Activated CD4-positive, alpha-beta T cell treated with anti-CD3 and anti-CD28 coated beads for 36 hours (primary cell): ENCODE measurements around the gene SFTA2. TPM values are rescaled to one million over a fixed set of nuclear protein-coding genes. Genes with fewer than 3 reads are reported as not detected.
"Not testable (repeated sequence)": the region's sequence is repeated elsewhere in the genome, so short reads cannot be mapped to it uniquely, and the experiment has no call there.

Source experiments
- ATAC-seq: fragments of 200-7000 bp; cut with Tn5 transposase; one replicate; pipeline ENCODE4 v1.10.0; 2021; ENCODE audit warnings: mild to moderate bottlenecking, moderate library complexity
- CTCF ChIA-PET: fragments of 350-600 bp; sonication (Branson Sonifier 250); formaldehyde crosslinking; loops from one replicate; lab custom pipeline; 2021; ENCODE audit warnings: antibody characterized with exemption; lab: Charles Lee
- POLR2A ChIA-PET: fragments of 350-600 bp; sonication (Branson Sonifier 250); formaldehyde crosslinking; loops from one replicate; lab custom pipeline; 2021; ENCODE audit warnings: antibody characterized with exemption, inconsistent platforms; lab: Charles Lee
- DNase-seq: peaks from one replicate; pipeline ENCODE4 v3.0.0-alpha.2; 2020
- H3K27ac Mint-ChIP-seq: one replicate; pipeline ENCODE4 v1.8.0; 2021; ENCODE audit warnings: mixed read lengths
- H3K27me3 Mint-ChIP-seq: one replicate; pipeline ENCODE4 v1.8.0; 2021; ENCODE audit warnings: mixed read lengths
- H3K36me3 Mint-ChIP-seq: one replicate; pipeline ENCODE4 v1.8.0; 2021; ENCODE audit warnings: low read depth, mixed read lengths
- H3K4me1 Mint-ChIP-seq: one replicate; pipeline ENCODE4 v1.8.0; 2021; ENCODE audit warnings: mixed read lengths
- H3K4me3 Mint-ChIP-seq: one replicate; pipeline ENCODE4 v1.8.0; 2021; ENCODE audit warnings: mild to moderate bottlenecking, moderate library complexity, mixed read lengths
- H3K9me3 Mint-ChIP-seq: one replicate; pipeline ENCODE4 v1.8.0; 2021; ENCODE audit warnings: low read depth, mixed read lengths
- intact Hi-C, 2 experiments: fragments of 100-400 bp; cut with DNase I in 1 of 2; cut with micrococcal nuclease in 1 of 2; formaldehyde crosslinking; loops; one replicate each; pipeline versions ENCODE4 v1.14.2 to v1.15.1; 2022 to 2024; cut with DNase I, micrococcal nuclease
- total RNA-seq, 2 experiments: library from RNA; stranded (reverse); gene quantifications; one replicate each; pipeline ENCODE4 v1.2.3, GENCODE V29; 2021

Gene SFTA2
- total RNA-seq, 2 experiments from 2014 or later = not detected

- ChIA-PET POLR2A (no interaction called here), CTCF (interaction anchor here (0.6 to 1.9 kb wide), 3 partner anchors 27 to 137 kb away, joined by 3 to 5 read pairs (median 3); no protein-coding TSS in a partner anchor)
- intact Hi-C loops = no loop called here
- peaks cover 26% of the 10 kb centered on the region for H3K27me3 Mint-ChIP-seq
- ATAC-seq = no peak
- no peaks in the 10 kb centered on the region for H3K36me3 Mint-ChIP-seq
- no peak overlapping the region for H3K27ac Mint-ChIP-seq
- no peaks in the 10 kb centered on the region for H3K9me3 Mint-ChIP-seq
- no peak overlapping the region for H3K4me3 Mint-ChIP-seq
- no peaks in the 10 kb centered on the region for H3K4me1 Mint-ChIP-seq
- peak; percentile 29 for DNase-seq
Measured at GRCh38 chr6:30942338-30943060, 10.5 kb upstream of the SFTA2 start.

GRCh38 chr6:30940361-30940986, 8.5 kb upstream of the SFTA2 start, which contains the start of gene MUCL3:
MUCL3 (plus strand) TSS chr6:30940973; CDS start chr6:30941000, 27 bp downstream.
- POLR2A ChIA-PET = no interaction called here
- no peaks in the 10 kb centered on the region for H3K4me1 Mint-ChIP-seq
- no peaks in the 10 kb centered on the region for H3K9me3 Mint-ChIP-seq
- H3K36me3 Mint-ChIP-seq = no peaks in the 10 kb centered on the region
- DNase-seq (no peak), ATAC-seq (no peak)
- H3K4me3 Mint-ChIP-seq = no peak within 1 kb of the TSS
- H3K27me3 Mint-ChIP-seq = peaks cover 24% of the 10 kb centered on the region
- CTCF ChIA-PET = interaction anchor here (1.5 kb wide), 1 partner anchor 8 kb away, joined by 3 read pairs; no protein-coding TSS in a partner anchor
- intact Hi-C loops = no loop called here
- no peak within 1 kb of the TSS for H3K27ac Mint-ChIP-seq

GRCh38 chr6:30939473-30939872, 7.5 kb upstream of the SFTA2 start:
- DNase-seq = no peak
- Mint-ChIP-seq H3K4me3 (no peak overlapping the region), H3K36me3 (no peaks in the 10 kb centered on the region), H3K9me3 (no peaks in the 10 kb centered on the region), H3K27me3 (peaks cover 19% of the 10 kb centered on the region), H3K4me1 (no peaks in the 10 kb centered on the region), H3K27ac (no peak overlapping the region)
- ChIA-PET CTCF (interaction anchor here (1.5 kb wide), 1 partner anchor 9 kb away, joined by 3 read pairs; no protein-coding TSS in a partner anchor), POLR2A (no interaction called here)
- intact Hi-C loops = no loop called here
- ATAC-seq = no peak

- no peak overlapping the region for H3K27ac Mint-ChIP-seq
- CTCF ChIA-PET = no interaction called here
- no peaks in the 10 kb centered on the region for H3K4me1 Mint-ChIP-seq
- POLR2A ChIA-PET = no interaction called here
- H3K4me3 Mint-ChIP-seq = no peak overlapping the region
- intact Hi-C loops = no loop called here
- no peak for DNase-seq
- H3K9me3 Mint-ChIP-seq = no peaks in the 10 kb centered on the region
- no peak for ATAC-seq
- H3K27me3 Mint-ChIP-seq = peaks cover 19% of the 10 kb centered on the region
- H3K36me3 Mint-ChIP-seq = no peaks in the 10 kb centered on the region
Measured at GRCh38 chr6:30938730-30939129, 6.8 kb upstream of the SFTA2 start.

- H3K36me3 Mint-ChIP-seq = no peaks in the 10 kb centered on the region
- no peaks in the 10 kb centered on the region for H3K9me3 Mint-ChIP-seq
- intact Hi-C loops = no loop called here
- H3K4me1 Mint-ChIP-seq = no peaks in the 10 kb centered on the region
- H3K4me3 Mint-ChIP-seq = no peak overlapping the region
- POLR2A ChIA-PET = no interaction called here
- ATAC-seq (no peak), DNase-seq (no peak)
- CTCF ChIA-PET = interaction anchor here (0.6 kb wide), 1 partner anchor 22 kb away, joined by 3 read pairs; no protein-coding TSS in a partner anchor
- no peak overlapping the region for H3K27ac Mint-ChIP-seq
- peaks cover 9% of the 10 kb centered on the region for H3K27me3 Mint-ChIP-seq
Measured at GRCh38 chr6:30937265-30937664, 5.3 kb upstream of the SFTA2 start.

- ATAC-seq = no peak
- CTCF ChIA-PET = interaction anchor here (0.6 to 1.5 kb wide), 3 partner anchors 19 to 152 kb away, joined by 3 to 5 read pairs (median 4); no protein-coding TSS in a partner anchor
- H3K4me1 Mint-ChIP-seq = no peaks in the 10 kb centered on the region
- no peak overlapping the region for H3K27ac Mint-ChIP-seq
- no peak overlapping the region for H3K4me3 Mint-ChIP-seq
- H3K9me3 Mint-ChIP-seq = no peaks in the 10 kb centered on the region
- intact Hi-C loops = no loop called here
- H3K36me3 Mint-ChIP-seq = no peaks in the 10 kb centered on the region
- POLR2A ChIA-PET = no interaction called here
- DNase-seq = no peak
- no peaks in the 10 kb centered on the region for H3K27me3 Mint-ChIP-seq
Measured at GRCh38 chr6:30935018-30935417, 3.0 kb upstream of the SFTA2 start.

GRCh38 chr6:30932665-30933365, 845 bp upstream of the SFTA2 start:
- DNase-seq (no peak), ATAC-seq (no peak)
- Mint-ChIP-seq H3K4me3 (no peak overlapping the region), H3K27ac (no peak overlapping the region), H3K9me3 (peaks cover 10% of the 10 kb centered on the region), H3K27me3 (no peaks in the 10 kb centered on the region), H3K36me3 (peaks cover 12% of the 10 kb centered on the region), H3K4me1 (no peaks in the 10 kb centered on the region)
- intact Hi-C loops = no loop called here
- CTCF ChIA-PET = no interaction called here
- POLR2A ChIA-PET = no interaction called here

GRCh38 chr6:30931272-30931671, 698 bp downstream of the SFTA2 start:
- no peak overlapping the region for H3K27ac Mint-ChIP-seq
- peaks cover 17% of the 10 kb centered on the region for H3K36me3 Mint-ChIP-seq
- H3K27me3 Mint-ChIP-seq = no peaks in the 10 kb centered on the region
- peaks cover 10% of the 10 kb centered on the region for H3K9me3 Mint-ChIP-seq
- no peaks in the 10 kb centered on the region for H3K4me1 Mint-ChIP-seq
- ChIA-PET CTCF (interaction anchor here (0.6 to 1.0 kb wide), 2 partner anchors 24 to 156 kb away, joined by 3 to 4 read pairs; no protein-coding TSS in a partner anchor), POLR2A (no interaction called here)
- H3K4me3 Mint-ChIP-seq = no peak overlapping the region
- DNase-seq (no peak), ATAC-seq (no peak)
- intact Hi-C loops = no loop called here

- no peaks in the 10 kb centered on the region for H3K4me1 Mint-ChIP-seq
- no peak overlapping the region for H3K27ac Mint-ChIP-seq
- DNase-seq = no peak
- peaks cover 17% of the 10 kb centered on the region for H3K36me3 Mint-ChIP-seq
- H3K4me3 Mint-ChIP-seq = no peak overlapping the region
- ChIA-PET CTCF (interaction anchor here (1.6 kb wide), 2 partner anchors 14 to 157 kb away, joined by 4 read pairs; no protein-coding TSS in a partner anchor), POLR2A (interaction anchor here (0.7 kb wide), 1 partner anchor 25 kb away, joined by 5 read pairs; no protein-coding TSS in a partner anchor)
- peaks cover 10% of the 10 kb centered on the region for H3K9me3 Mint-ChIP-seq
- no peaks in the 10 kb centered on the region for H3K27me3 Mint-ChIP-seq
- ATAC-seq = no peak
- intact Hi-C loops = no loop called here
Measured at GRCh38 chr6:30930506-30930905, 1.5 kb downstream of the SFTA2 start.

- intact Hi-C loops = no loop called here
- POLR2A ChIA-PET = interaction anchor here (0.6 kb wide), 1 partner anchor 103 kb away, joined by 3 read pairs; no protein-coding TSS in a partner anchor
- peak; percentile 19 for DNase-seq
Measured at GRCh38 chr6:30928677-30929076, 3.3 kb downstream of the SFTA2 start.

GRCh38 chr6:30927080-30927479, 4.9 kb downstream of the SFTA2 start:
- ATAC-seq = not testable (repeated sequence)

More at GRCh38 chr6:30928677-30929076, 3.3 kb downstream of the SFTA2 start:
- no peaks in the 10 kb centered on the region for H3K27me3 Mint-ChIP-seq
- peaks cover 24% of the 10 kb centered on the region for H3K36me3 Mint-ChIP-seq
- CTCF ChIA-PET = interaction anchor here (0.6 kb wide), 1 partner anchor 15 kb away, joined by 3 read pairs; the partner anchor contains the start of gene VARS2
- H3K9me3 Mint-ChIP-seq = peaks cover 10% of the 10 kb centered on the region
- H3K27ac Mint-ChIP-seq = no peak overlapping the region
- no peak for ATAC-seq
- no peak overlapping the region for H3K4me3 Mint-ChIP-seq
- H3K4me1 Mint-ChIP-seq = no peaks in the 10 kb centered on the region

More at GRCh38 chr6:30927080-30927479, 4.9 kb downstream of the SFTA2 start:
- H3K4me1 Mint-ChIP-seq, H3K9me3 Mint-ChIP-seq, intact Hi-C loops, POLR2A ChIA-PET, H3K27ac Mint-ChIP-seq, H3K27me3 Mint-ChIP-seq, H3K4me3 Mint-ChIP-seq, DNase-seq: not testable (repeated sequence)
- peaks cover 37% of the 10 kb centered on the region for H3K36me3 Mint-ChIP-seq
- CTCF ChIA-PET = interaction anchor here (1.9 kb wide), 1 partner anchor 12 kb away, joined by 12 read pairs; the partner anchor contains the start of gene VARS2
